Gastrocnemius medialis (tissue), 4 donors: Measurements from ENCODE around the gene FN3KRP. TPM values are rescaled to one million over a fixed set of nuclear protein-coding genes. Genes with fewer than 3 reads are reported as not detected.
A peak's percentile ranks its signal among the peaks of the same experiment; 100 is the strongest.

Experiments
- ATAC-seq, 2 donors: fragments of 150-250 bp; one replicate each; pipeline ENCODE4 v1.9.1; 2016
- DNase-seq, 2 donors: peaks; one replicate each; pipeline ENCODE4 v3.0.0-alpha.2; 2019
- H3K27ac ChIP-seq, 4 donors: fragments of 200-600 bp; sonication (generic); 1 replicate in 1 of 4; 2 replicates in 3 of 4; pipeline ENCODE4 v1.5.1; 2016 to 2018; ENCODE audit warnings: mild to moderate bottlenecking in 2 of 4, moderate library complexity in 1 of 4
- H3K27me3 ChIP-seq, 3 donors: fragments of 200-600 bp; sonication (generic) in 2 of 3; 1 replicate in 1 of 3; 2 replicates in 2 of 3; pipeline versions ENCODE4 v1.5.1 to v1.6.0; 2016 to 2019; ENCODE audit warnings: mild to moderate bottlenecking in 1 of 3, moderate library complexity in 1 of 3
- H3K36me3 ChIP-seq, 2 donors: fragments of 200-600 bp; sonication (generic) in 1 of 2; one replicate each; pipeline ENCODE4 v1.5.1; 2017 to 2018
- H3K4me1 ChIP-seq, 2 donors: fragments of 200-600 bp; sonication (generic) in 1 of 2; one replicate each; pipeline ENCODE4 v1.5.1; 2016 to 2017; ENCODE audit warnings: mild to moderate bottlenecking in 2 of 2
- H3K4me3 ChIP-seq, 4 donors: fragments of 200-600 bp; sonication (generic) in 3 of 4; 1 replicate in 1 of 4; 2 replicates in 3 of 4; pipeline ENCODE4 v1.5.1; 2016 to 2019; ENCODE audit warnings: mild to moderate bottlenecking in 2 of 4
- H3K9me3 ChIP-seq, 3 donors: fragments of 200-600 bp; sonication (generic) in 2 of 3; 1 replicate in 1 of 3; 2 replicates in 2 of 3; pipeline ENCODE4 v1.5.1; 2016 to 2019
- POLR2A ChIP-seq, 2 donors: fragments of 450-650 bp; IDR thresholded peaks; one replicate each; pipeline ENCODE4 v1.6.1; 2017; ENCODE audit warnings: antibody characterized with exemption in 2 of 2, mild to moderate bottlenecking in 2 of 2, moderate library complexity in 2 of 2
- in situ Hi-C, 4 donors: fragments of 200-750 bp; cut with MboI; loops; one replicate each; pipeline versions ENCODE4 v1.15.0 to v1.8.0; 2017; ENCODE audit warnings: low sequenced_read_pairs in 4 of 4
- intact Hi-C: fragments of 100-400 bp; cut with DNase I; formaldehyde crosslinking; loops from one replicate; pipeline ENCODE4 v1.15.1; 2023; ENCODE audit warnings: low total_unique reads
- total RNA-seq, 4 donors: library from RNA; depleted of rRNA; stranded (reverse); fragments of >200 nt; gene quantifications; one replicate each; pipeline versions ENCODE4 v1.1.0 to v1.2.3, GENCODE V29; 2016
- TF ChIP-seq, protein P1 (sequence below), 5 experiments: fragments of 450-650 bp in 3 of 5; fragments of 200-600 bp in 2 of 5; sonication (generic) in 2 of 5; IDR thresholded peaks in 4 of 5; conservative IDR thresholded peaks in 1 of 5; 1 replicate in 4 of 5; 2 replicates in 1 of 5; pipeline ENCODE4 v1.5.1; 2016 to 2019; ENCODE audit warnings: antibody characterized with exemption in 5 of 5, mild to moderate bottlenecking in 3 of 5, moderate library complexity in 3 of 5

FN3KRP gene
- total RNA-seq, 4 donors from 2014 or later, result 2.3 to 7.9 (median 3.9) TPM

GRCh38 chr17:82750241-82750908, 33.9 kb downstream of the FN3KRP start:
- intact Hi-C loops (no loop called here), in situ Hi-C loops (loop anchor here in 3 of 4 donors (10.0 to 25.0 kb wide), 3 partner anchors 88 to 388 kb away; partner anchors contain the start of genes TEX19 (in 1 of the 3) and UTS2R (in 1 of the 3))
- Histone ChIP-seq H3K9me3 (no peaks in the 10 kb centered on the region), H3K36me3 (no peaks in the 10 kb centered on the region), H3K4me3 (no peak overlapping the region), H3K27ac (peak overlapping the region in 3 of 4 donors; percentile 10 to 43 (median 40)), H3K4me1 (peaks cover 12 to 17% of the 10 kb centered on the region in 2 donors), H3K27me3 (no peaks in the 10 kb centered on the region)
- no peak for TF ChIP-seq POLR2A (IDR thresholded peaks at IDR 0.05)
- TF ChIP-seq, protein P1, sequence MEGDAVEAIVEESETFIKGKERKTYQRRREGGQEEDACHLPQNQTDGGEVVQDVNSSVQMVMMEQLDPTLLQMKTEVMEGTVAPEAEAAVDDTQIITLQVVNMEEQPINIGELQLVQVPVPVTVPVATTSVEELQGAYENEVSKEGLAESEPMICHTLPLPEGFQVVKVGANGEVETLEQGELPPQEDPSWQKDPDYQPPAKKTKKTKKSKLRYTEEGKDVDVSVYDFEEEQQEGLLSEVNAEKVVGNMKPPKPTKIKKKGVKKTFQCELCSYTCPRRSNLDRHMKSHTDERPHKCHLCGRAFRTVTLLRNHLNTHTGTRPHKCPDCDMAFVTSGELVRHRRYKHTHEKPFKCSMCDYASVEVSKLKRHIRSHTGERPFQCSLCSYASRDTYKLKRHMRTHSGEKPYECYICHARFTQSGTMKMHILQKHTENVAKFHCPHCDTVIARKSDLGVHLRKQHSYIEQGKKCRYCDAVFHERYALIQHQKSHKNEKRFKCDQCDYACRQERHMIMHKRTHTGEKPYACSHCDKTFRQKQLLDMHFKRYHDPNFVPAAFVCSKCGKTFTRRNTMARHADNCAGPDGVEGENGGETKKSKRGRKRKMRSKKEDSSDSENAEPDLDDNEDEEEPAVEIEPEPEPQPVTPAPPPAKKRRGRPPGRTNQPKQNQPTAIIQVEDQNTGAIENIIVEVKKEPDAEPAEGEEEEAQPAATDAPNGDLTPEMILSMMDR (IDR thresholded peaks at IDR 0.05 in 4 of 5, conservative IDR thresholded peaks at IDR 0.05 in 1 of 5), result no peak
- DNase-seq, result no peak
- no peak for ATAC-seq

- intact Hi-C loops (loop anchor here (1.0 kb wide), 2 partner anchors 35 to 52 kb away; partner anchors contain the start of gene FN3KRP), in situ Hi-C loops (loop anchor here in 3 of 4 donors (10.0 to 25.0 kb wide), 3 partner anchors 89 to 389 kb away; partner anchors contain the start of genes TEX19 (in 1 of the 3) and UTS2R (in 1 of the 3))
- Histone ChIP-seq H3K27me3 (no peaks in the 10 kb centered on the region), H3K9me3 (no peaks in the 10 kb centered on the region), H3K27ac (peak overlapping the region; percentile 82 to 95 (median 86)), H3K4me3 (peak overlapping the region; percentile 49 to 91 (median 62)), H3K4me1 (peaks cover 12 to 17% of the 10 kb centered on the region in 2 donors), H3K36me3 (no peaks in the 10 kb centered on the region)
- no peak for DNase-seq
- no peak for ATAC-seq
- peak in 1 of 2 donors; percentile 7 for TF ChIP-seq POLR2A (IDR thresholded peaks at IDR 0.05)
- TF ChIP-seq, protein P1 (IDR thresholded peaks at IDR 0.05 in 4 of 5, conservative IDR thresholded peaks at IDR 0.05 in 1 of 5), result no peak
Observed at GRCh38 chr17:82751171-82751570, 34.7 kb downstream of the FN3KRP start.

GRCh38 chr17:82751571-82752370, 35.3 kb downstream of the FN3KRP start, which contains the start of gene TBCD:
Gene TBCD (plus strand): TSS chr17:82752065. CDS start chr17:82752194, 129 bp downstream.
- intact Hi-C loops (loop anchor here (1.0 kb wide), 3 partner anchors 35 to 103 kb away; partner anchors contain the start of genes FN3KRP and WDR45B), in situ Hi-C loops (loop anchor here in 3 of 4 donors (10.0 to 25.0 kb wide), 3 partner anchors 89 to 389 kb away; partner anchors contain the start of genes TEX19 (in 1 of the 3) and UTS2R (in 1 of the 3))
- no peaks in the 10 kb centered on the region for H3K9me3 ChIP-seq
- peak within 1 kb of the TSS; percentile 82 to 95 (median 86) for H3K27ac ChIP-seq
- DNase-seq (peak; percentile 78 to 83), ATAC-seq (peak; percentile 91)
- H3K36me3 ChIP-seq, result no peaks in the 10 kb centered on the region
- peaks cover 12 to 17% of the 10 kb centered on the region in 2 donors for H3K4me1 ChIP-seq
- H3K27me3 ChIP-seq, result no peaks in the 10 kb centered on the region
- peak within 1 kb of the TSS; percentile 67 to 91 (median 80) for H3K4me3 ChIP-seq
- peak; percentile 37 to 60 for TF ChIP-seq POLR2A (IDR thresholded peaks at IDR 0.05)
- TF ChIP-seq, protein P1 (IDR thresholded peaks at IDR 0.05 in 4 of 5, conservative IDR thresholded peaks at IDR 0.05 in 1 of 5), result peak in 1 of 5 experiments; percentile 29

GRCh38 chr17:82752371-82753200, 36.1 kb downstream of the FN3KRP start:
- intact Hi-C loops (loop anchor here (1.0 kb wide), 1 partner anchor 104 kb away; the partner anchor contains the start of gene WDR45B), in situ Hi-C loops (loop anchor here in 3 of 4 donors (10.0 to 25.0 kb wide), 3 partner anchors 90 to 390 kb away; partner anchors contain the start of genes TEX19 (in 1 of the 3) and UTS2R (in 1 of the 3))
- Histone ChIP-seq H3K36me3 (no peaks in the 10 kb centered on the region), H3K9me3 (no peaks in the 10 kb centered on the region), H3K4me1 (peaks cover 12 to 17% of the 10 kb centered on the region in 2 donors), H3K27ac (peak overlapping the region; percentile 82 to 95 (median 86)), H3K27me3 (no peaks in the 10 kb centered on the region), H3K4me3 (peak overlapping the region; percentile 67 to 91 (median 80))
- ATAC-seq (peak; percentile 6 to 8), DNase-seq (no peak)
- TF ChIP-seq, protein P1 (IDR thresholded peaks at IDR 0.05 in 4 of 5, conservative IDR thresholded peaks at IDR 0.05 in 1 of 5), result no peak
- TF ChIP-seq POLR2A (IDR thresholded peaks at IDR 0.05), result no peak
